Measurements from ENCODE around the gene ANKMY1.

DNA sequence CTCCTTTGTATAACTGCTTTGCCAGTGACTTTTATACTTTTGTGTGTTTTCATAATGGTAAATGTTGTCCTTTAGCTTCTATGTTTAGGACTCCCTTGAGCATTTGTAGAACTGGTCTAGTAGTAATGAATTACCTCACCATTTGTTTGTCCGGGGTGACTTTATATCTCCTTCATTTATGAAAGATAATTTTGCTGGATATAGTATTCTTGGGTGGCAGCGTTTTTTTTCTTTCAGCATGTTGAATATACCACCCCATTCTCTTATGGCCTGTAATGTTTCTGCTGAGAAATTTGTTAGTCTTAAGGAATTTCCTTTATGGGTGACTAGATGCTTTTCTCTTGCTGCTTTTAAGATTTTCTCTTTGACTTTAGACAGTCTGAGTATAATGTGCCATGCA, 66.3 kb downstream of the ANKMY1 start:
- TF ChIP-seq, protein P1, sequence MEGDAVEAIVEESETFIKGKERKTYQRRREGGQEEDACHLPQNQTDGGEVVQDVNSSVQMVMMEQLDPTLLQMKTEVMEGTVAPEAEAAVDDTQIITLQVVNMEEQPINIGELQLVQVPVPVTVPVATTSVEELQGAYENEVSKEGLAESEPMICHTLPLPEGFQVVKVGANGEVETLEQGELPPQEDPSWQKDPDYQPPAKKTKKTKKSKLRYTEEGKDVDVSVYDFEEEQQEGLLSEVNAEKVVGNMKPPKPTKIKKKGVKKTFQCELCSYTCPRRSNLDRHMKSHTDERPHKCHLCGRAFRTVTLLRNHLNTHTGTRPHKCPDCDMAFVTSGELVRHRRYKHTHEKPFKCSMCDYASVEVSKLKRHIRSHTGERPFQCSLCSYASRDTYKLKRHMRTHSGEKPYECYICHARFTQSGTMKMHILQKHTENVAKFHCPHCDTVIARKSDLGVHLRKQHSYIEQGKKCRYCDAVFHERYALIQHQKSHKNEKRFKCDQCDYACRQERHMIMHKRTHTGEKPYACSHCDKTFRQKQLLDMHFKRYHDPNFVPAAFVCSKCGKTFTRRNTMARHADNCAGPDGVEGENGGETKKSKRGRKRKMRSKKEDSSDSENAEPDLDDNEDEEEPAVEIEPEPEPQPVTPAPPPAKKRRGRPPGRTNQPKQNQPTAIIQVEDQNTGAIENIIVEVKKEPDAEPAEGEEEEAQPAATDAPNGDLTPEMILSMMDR (IDR thresholded peaks at IDR 0.05 in 2 of 3, conservative IDR thresholded peaks at IDR 0.05 in 1 of 3; ENCODE audit: borderline replicate concordance in 1 of 3, insufficient read depth in 1 of 3, low read depth in 2 of 3, low read length in 2 of 3): no peak
- TF ChIP-seq EZH2 (IDR thresholded peaks at IDR 0.05) (no peak), ZNF274 (IDR thresholded peaks at IDR 0.05; ENCODE audit: low read depth, low read length) (no peak), ZFX (IDR thresholded peaks at IDR 0.05) (no peak), POLR2AphosphoS5 (IDR thresholded peaks at IDR 0.05; ENCODE audit: low read depth, low read length) (no peak), POLR2A (IDR thresholded peaks at IDR 0.05; ENCODE audit: borderline replicate concordance, extremely low read depth, insufficient read depth, insufficient read length) (no peak), YY1 (IDR thresholded peaks at IDR 0.05; ENCODE audit: extremely low read depth, insufficient replicate concordance, low read depth, low read length) (no peak), SIN3A (IDR thresholded peaks at IDR 0.05; ENCODE audit: low read depth) (no peak), RAD21 (IDR thresholded peaks at IDR 0.05; ENCODE audit: low read depth) (no peak), EGR1 (IDR thresholded peaks at IDR 0.05; ENCODE audit: low read depth) (no peak), EZH2phosphoT487 (IDR thresholded peaks at IDR 0.05; ENCODE audit: borderline replicate concordance) (no peak)
- TF ChIP-seq, protein P2, sequence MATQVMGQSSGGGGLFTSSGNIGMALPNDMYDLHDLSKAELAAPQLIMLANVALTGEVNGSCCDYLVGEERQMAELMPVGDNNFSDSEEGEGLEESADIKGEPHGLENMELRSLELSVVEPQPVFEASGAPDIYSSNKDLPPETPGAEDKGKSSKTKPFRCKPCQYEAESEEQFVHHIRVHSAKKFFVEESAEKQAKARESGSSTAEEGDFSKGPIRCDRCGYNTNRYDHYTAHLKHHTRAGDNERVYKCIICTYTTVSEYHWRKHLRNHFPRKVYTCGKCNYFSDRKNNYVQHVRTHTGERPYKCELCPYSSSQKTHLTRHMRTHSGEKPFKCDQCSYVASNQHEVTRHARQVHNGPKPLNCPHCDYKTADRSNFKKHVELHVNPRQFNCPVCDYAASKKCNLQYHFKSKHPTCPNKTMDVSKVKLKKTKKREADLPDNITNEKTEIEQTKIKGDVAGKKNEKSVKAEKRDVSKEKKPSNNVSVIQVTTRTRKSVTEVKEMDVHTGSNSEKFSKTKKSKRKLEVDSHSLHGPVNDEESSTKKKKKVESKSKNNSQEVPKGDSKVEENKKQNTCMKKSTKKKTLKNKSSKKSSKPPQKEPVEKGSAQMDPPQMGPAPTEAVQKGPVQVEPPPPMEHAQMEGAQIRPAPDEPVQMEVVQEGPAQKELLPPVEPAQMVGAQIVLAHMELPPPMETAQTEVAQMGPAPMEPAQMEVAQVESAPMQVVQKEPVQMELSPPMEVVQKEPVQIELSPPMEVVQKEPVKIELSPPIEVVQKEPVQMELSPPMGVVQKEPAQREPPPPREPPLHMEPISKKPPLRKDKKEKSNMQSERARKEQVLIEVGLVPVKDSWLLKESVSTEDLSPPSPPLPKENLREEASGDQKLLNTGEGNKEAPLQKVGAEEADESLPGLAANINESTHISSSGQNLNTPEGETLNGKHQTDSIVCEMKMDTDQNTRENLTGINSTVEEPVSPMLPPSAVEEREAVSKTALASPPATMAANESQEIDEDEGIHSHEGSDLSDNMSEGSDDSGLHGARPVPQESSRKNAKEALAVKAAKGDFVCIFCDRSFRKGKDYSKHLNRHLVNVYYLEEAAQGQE (IDR thresholded peaks at IDR 0.05; ENCODE audit: low read depth): no peak
- TF ChIP-seq, protein P3, sequence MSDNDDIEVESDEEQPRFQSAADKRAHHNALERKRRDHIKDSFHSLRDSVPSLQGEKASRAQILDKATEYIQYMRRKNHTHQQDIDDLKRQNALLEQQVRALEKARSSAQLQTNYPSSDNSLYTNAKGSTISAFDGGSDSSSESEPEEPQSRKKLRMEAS (IDR thresholded peaks at IDR 0.05): no peak

Measured in HCT116 (cell line).